ENCODE results near the gene MRLN.

MRLN gene

DNA sequence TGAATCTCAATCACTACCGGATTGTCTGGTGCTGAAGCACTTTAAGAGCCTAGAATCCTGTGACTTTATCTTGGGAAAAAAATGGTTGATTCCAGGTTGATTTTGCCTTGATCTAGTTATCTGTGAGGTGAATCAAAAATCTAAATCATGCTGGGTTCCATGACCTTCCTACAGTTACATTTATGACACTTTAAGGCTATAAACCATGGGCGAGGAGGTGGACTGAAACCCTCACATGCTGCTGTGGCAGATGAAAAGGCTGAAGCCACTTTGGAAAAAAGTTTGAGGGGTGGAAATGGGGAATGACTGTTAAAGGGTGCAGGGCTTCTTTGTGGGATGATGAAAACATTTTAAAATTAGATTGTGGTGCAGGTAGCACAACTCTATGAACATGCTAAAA lies 61.1 kb downstream of the MRLN start:
- no peak overlapping the region for H3K4me3 ChIP-seq (ENCODE audit: low read depth in 1 of 2, low read length in 1 of 2)
- no peaks in the 10 kb centered on the region for H3K36me3 ChIP-seq
- H3K9me3 ChIP-seq, result no peaks in the 10 kb centered on the region
- H3K27ac ChIP-seq, result no peak overlapping the region
- H3K4me1 ChIP-seq (ENCODE audit: control insufficient read depth in 1 of 2, insufficient read depth in 1 of 2, low read depth in 1 of 2, low read length in 1 of 2), result no peaks in the 10 kb centered on the region
- no peaks in the 10 kb centered on the region for H3K27me3 ChIP-seq
- TF ChIP-seq, protein P1, sequence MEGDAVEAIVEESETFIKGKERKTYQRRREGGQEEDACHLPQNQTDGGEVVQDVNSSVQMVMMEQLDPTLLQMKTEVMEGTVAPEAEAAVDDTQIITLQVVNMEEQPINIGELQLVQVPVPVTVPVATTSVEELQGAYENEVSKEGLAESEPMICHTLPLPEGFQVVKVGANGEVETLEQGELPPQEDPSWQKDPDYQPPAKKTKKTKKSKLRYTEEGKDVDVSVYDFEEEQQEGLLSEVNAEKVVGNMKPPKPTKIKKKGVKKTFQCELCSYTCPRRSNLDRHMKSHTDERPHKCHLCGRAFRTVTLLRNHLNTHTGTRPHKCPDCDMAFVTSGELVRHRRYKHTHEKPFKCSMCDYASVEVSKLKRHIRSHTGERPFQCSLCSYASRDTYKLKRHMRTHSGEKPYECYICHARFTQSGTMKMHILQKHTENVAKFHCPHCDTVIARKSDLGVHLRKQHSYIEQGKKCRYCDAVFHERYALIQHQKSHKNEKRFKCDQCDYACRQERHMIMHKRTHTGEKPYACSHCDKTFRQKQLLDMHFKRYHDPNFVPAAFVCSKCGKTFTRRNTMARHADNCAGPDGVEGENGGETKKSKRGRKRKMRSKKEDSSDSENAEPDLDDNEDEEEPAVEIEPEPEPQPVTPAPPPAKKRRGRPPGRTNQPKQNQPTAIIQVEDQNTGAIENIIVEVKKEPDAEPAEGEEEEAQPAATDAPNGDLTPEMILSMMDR (IDR thresholded peaks at IDR 0.05), result no peak

DNA sequence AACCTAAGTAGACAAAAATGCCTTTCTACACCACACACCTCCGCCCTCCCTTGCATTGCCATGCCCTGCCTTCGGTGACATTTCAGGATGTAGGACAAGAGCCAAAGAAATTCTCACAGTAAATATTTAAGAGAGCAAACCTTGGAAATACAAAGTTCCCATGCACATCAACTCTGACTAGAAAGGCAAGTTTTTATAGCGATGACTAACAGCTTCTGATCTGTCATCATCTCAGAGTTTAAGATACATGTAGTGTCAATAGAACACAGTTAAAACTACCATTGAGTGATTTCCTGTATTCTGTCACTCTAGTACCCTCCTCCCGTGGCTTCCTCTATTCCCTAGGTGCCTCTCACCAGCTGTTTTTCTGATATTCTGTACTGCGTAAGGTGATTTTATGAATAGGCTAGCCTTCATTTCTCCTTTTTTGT lies 64.3 kb downstream of the MRLN start:
- no peaks in the 10 kb centered on the region for H3K9me3 ChIP-seq
- H3K27me3 ChIP-seq, result no peaks in the 10 kb centered on the region
- no peaks in the 10 kb centered on the region for H3K4me1 ChIP-seq (ENCODE audit: control insufficient read depth in 1 of 2, insufficient read depth in 1 of 2, low read depth in 1 of 2, low read length in 1 of 2)
- no peaks in the 10 kb centered on the region for H3K36me3 ChIP-seq
- TF ChIP-seq, protein P1 (IDR thresholded peaks at IDR 0.05), result no peak
- H3K4me3 ChIP-seq (ENCODE audit: low read depth in 1 of 2, low read length in 1 of 2), result no peak overlapping the region
- H3K27ac ChIP-seq, result no peak overlapping the region

DNA sequence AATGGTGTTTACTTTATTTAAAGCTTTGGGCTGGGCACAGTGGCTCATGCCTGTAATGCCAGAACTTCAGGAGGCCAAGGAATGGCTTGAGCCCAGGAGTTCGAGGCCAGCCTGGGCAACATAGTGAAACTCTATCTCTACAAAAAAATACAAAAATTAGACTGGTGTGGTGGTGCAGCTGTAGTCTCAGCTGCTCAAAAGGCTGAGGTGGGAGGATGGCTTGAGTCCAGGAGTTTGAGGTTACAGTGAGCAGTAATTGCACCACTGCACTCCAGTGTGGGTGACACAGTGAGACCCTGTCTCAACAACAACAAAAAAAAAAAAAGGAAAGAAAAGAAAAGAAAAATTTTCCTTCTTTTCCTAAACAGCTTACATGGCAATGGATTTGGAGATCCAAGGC lies 65.6 kb downstream of the MRLN start:
- H3K27ac ChIP-seq, result no peak overlapping the region
- H3K27me3 ChIP-seq, result no peaks in the 10 kb centered on the region
- TF ChIP-seq, protein P1 (IDR thresholded peaks at IDR 0.05), result no peak
- H3K4me1 ChIP-seq (ENCODE audit: control insufficient read depth in 1 of 2, insufficient read depth in 1 of 2, low read depth in 1 of 2, low read length in 1 of 2), result no peaks in the 10 kb centered on the region
- no peak overlapping the region for H3K4me3 ChIP-seq (ENCODE audit: low read depth in 1 of 2, low read length in 1 of 2)
- H3K36me3 ChIP-seq, result no peaks in the 10 kb centered on the region
- no peaks in the 10 kb centered on the region for H3K9me3 ChIP-seq

All from neutrophil (primary cell).